Muscle layer of colon (tissue), 2 donors: ENCODE results near the gene AOPEP.

Source experiments
- H3K27ac ChIP-seq: one replicate; pipeline ENCODE4 v1.7.0; 2013; ENCODE audit warnings: low read depth, mild to moderate bottlenecking, low read length, moderate library complexity
- H3K27me3 ChIP-seq, 2 donors: one replicate each; pipeline ENCODE4 v1.7.0; 2013; ENCODE audit warnings: low read length in 2 of 2, mild to moderate bottlenecking in 2 of 2; ENCODE audit not compliant: insufficient read depth in 2 of 2, control insufficient read depth in 1 of 2
- H3K36me3 ChIP-seq: one replicate; pipeline ENCODE4 v1.7.0; 2013; ENCODE audit warnings: mild to moderate bottlenecking, low read length; ENCODE audit not compliant: insufficient read depth
- H3K4me1 ChIP-seq: one replicate; pipeline ENCODE4 v1.7.0; 2013; ENCODE audit warnings: mild to moderate bottlenecking, low read length; ENCODE audit not compliant: insufficient read depth
- H3K4me3 ChIP-seq, 2 donors: one replicate each; pipeline ENCODE4 v1.7.0; 2013; ENCODE audit warnings: low read length in 2 of 2, low read depth in 1 of 2, mild to moderate bottlenecking in 1 of 2, moderate library complexity in 1 of 2
- H3K9ac ChIP-seq: one replicate; pipeline ENCODE4 v1.7.0; 2013; ENCODE audit warnings: low read length
- H3K9me3 ChIP-seq: one replicate; pipeline ENCODE4 v1.7.0; 2013; ENCODE audit warnings: mild to moderate bottlenecking, low read length
- donor health status: abdominal sarcoma.
- donor health status: Adenocarcinoma of cecum.

The AOPEP gene

GRCh38 chr9:94899464-94900221 is 173.1 kb downstream of the AOPEP start:
- Histone ChIP-seq H3K4me1 (peaks cover 14% of the 10 kb centered on the region), H3K4me3 (no peak overlapping the region), H3K27me3 (no peaks in the 10 kb centered on the region), H3K9ac (peak overlapping the region; percentile 22), H3K36me3 (no peaks in the 10 kb centered on the region), H3K27ac (peak overlapping the region; percentile 42), H3K9me3 (no peaks in the 10 kb centered on the region)

DNA sequence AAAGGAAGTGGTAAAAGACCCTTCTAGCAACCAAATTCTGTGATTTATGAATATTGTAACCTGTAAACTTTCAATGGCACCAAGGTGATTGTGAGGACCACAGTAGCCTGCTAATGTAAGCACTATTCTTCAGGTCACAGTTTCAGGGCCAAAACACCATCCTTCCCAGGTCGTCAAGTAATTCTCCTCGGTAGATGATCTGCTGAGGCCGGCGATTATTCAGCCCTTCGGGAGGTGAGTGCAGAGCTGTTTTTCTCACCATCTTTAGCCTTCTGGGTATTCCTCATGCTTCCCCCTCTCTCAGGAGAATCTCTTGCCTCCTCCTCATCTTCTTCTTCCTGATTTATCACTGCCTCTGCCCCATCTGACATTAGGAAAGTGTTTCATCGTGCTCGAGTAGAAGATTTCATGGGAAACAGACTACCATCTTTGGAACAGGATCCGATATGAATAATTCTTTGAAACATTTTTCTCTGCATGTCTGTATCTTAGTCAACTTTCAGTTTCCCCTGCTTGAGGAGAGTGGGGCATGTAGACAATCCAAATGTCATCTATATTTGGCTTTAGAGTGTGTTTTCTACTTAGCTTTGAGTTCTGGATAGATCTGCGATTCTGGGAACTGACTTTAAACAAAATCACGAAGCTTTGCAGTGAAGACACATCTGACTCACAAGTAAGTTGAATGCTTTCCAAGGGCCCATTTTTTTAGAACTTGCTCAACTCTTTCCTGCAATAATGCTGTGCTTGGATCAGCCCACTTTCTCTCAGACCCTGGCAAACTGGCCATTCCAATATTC is 173.9 kb downstream of the AOPEP start:
- Histone ChIP-seq H3K9me3 (no peaks in the 10 kb centered on the region), H3K36me3 (no peaks in the 10 kb centered on the region), H3K27me3 (no peaks in the 10 kb centered on the region), H3K9ac (peak overlapping the region; percentile 22), H3K27ac (peak overlapping the region; percentile 42), H3K4me3 (no peak overlapping the region), H3K4me1 (peaks cover 14% of the 10 kb centered on the region)

GRCh38 chr9:94901019-94901363 is 174.5 kb downstream of the AOPEP start:
- H3K9ac ChIP-seq = peak overlapping the region; percentile 5
- no peak overlapping the region for H3K27ac ChIP-seq
- peaks cover 14% of the 10 kb centered on the region for H3K4me1 ChIP-seq
- no peak overlapping the region for H3K4me3 ChIP-seq
- no peaks in the 10 kb centered on the region for H3K27me3 ChIP-seq
- H3K36me3 ChIP-seq = no peaks in the 10 kb centered on the region
- H3K9me3 ChIP-seq = no peaks in the 10 kb centered on the region

GRCh38 chr9:94903961-94904421 is 177.5 kb downstream of the AOPEP start:
- H3K36me3 ChIP-seq = no peaks in the 10 kb centered on the region
- no peak overlapping the region for H3K9ac ChIP-seq
- H3K9me3 ChIP-seq = no peaks in the 10 kb centered on the region
- no peak overlapping the region for H3K4me3 ChIP-seq
- H3K27ac ChIP-seq = no peak overlapping the region
- H3K27me3 ChIP-seq = no peaks in the 10 kb centered on the region
- H3K4me1 ChIP-seq = peaks cover 36% of the 10 kb centered on the region

- H3K9me3 ChIP-seq = no peaks in the 10 kb centered on the region
- peaks cover 36% of the 10 kb centered on the region for H3K4me1 ChIP-seq
- H3K27ac ChIP-seq = no peak overlapping the region
- no peaks in the 10 kb centered on the region for H3K36me3 ChIP-seq
- H3K27me3 ChIP-seq = no peaks in the 10 kb centered on the region
- no peak overlapping the region for H3K4me3 ChIP-seq
- no peak overlapping the region for H3K9ac ChIP-seq
Measured at GRCh38 chr9:94904806-94905205, 178.3 kb downstream of the AOPEP start.

GRCh38 chr9:94905606-94906005 is 179.1 kb downstream of the AOPEP start:
- Histone ChIP-seq H3K27me3 (no peaks in the 10 kb centered on the region), H3K4me3 (no peak overlapping the region), H3K9me3 (no peaks in the 10 kb centered on the region), H3K9ac (no peak overlapping the region), H3K27ac (no peak overlapping the region), H3K4me1 (peaks cover 31% of the 10 kb centered on the region), H3K36me3 (no peaks in the 10 kb centered on the region)

- H3K36me3 ChIP-seq = no peaks in the 10 kb centered on the region
- H3K27me3 ChIP-seq = no peaks in the 10 kb centered on the region
- H3K9ac ChIP-seq = no peak overlapping the region
- H3K4me3 ChIP-seq = no peak overlapping the region
- H3K27ac ChIP-seq = no peak overlapping the region
- H3K9me3 ChIP-seq = no peaks in the 10 kb centered on the region
- peaks cover 25% of the 10 kb centered on the region for H3K4me1 ChIP-seq
Measured at GRCh38 chr9:94906181-94906580, 179.7 kb downstream of the AOPEP start.

DNA sequence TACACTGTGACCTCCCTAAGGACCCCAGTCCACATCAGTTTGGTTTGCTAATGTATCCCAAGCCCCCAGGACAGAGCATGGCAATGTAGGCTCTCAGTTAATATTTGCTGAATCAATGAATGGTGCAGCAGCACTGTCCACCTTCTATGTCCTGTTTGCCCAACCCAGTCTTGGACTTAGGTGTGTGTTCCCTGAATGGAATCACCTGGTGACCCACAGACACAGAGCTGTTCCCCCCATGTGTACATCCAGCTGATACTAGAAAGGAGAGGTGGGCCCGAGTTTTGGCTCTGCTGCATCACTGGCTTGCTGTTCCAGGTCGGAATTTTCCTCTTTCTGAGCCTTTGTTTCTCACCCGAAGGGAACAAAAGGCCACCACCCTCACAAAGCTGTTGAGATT is 180.2 kb downstream of the AOPEP start:
- Histone ChIP-seq H3K27ac (no peak overlapping the region), H3K4me1 (peaks cover 22% of the 10 kb centered on the region)

GRCh38 chr9:94907264-94907936 is 180.9 kb downstream of the AOPEP start:
- H3K4me3 ChIP-seq = no peak overlapping the region
- no peaks in the 10 kb centered on the region for H3K9me3 ChIP-seq
- H3K27me3 ChIP-seq = no peaks in the 10 kb centered on the region
- no peak overlapping the region for H3K27ac ChIP-seq
- H3K4me1 ChIP-seq = peaks cover 22% of the 10 kb centered on the region
- no peak overlapping the region for H3K9ac ChIP-seq
- H3K36me3 ChIP-seq = no peaks in the 10 kb centered on the region

More for the DNA sequence above, 180.2 kb downstream of the AOPEP start:
- Histone ChIP-seq H3K27me3 (no peaks in the 10 kb centered on the region), H3K9ac (no peak overlapping the region), H3K36me3 (no peaks in the 10 kb centered on the region), H3K4me3 (no peak overlapping the region), H3K9me3 (no peaks in the 10 kb centered on the region)

- peak overlapping the region; percentile 39 for H3K27ac ChIP-seq
- H3K4me3 ChIP-seq = peak overlapping the region in 1 of 2 donors; percentile 3
- no peaks in the 10 kb centered on the region for H3K36me3 ChIP-seq
- no peaks in the 10 kb centered on the region for H3K27me3 ChIP-seq
- H3K9me3 ChIP-seq = no peaks in the 10 kb centered on the region
- H3K4me1 ChIP-seq = peaks cover 22% of the 10 kb centered on the region
- H3K9ac ChIP-seq = no peak overlapping the region
Measured at GRCh38 chr9:94908011-94908563, 181.6 kb downstream of the AOPEP start.

GRCh38 chr9:94908583-94909249 is 182.2 kb downstream of the AOPEP start:
- H3K4me3 ChIP-seq = peak overlapping the region in 1 of 2 donors; percentile 3
- no peak overlapping the region for H3K27ac ChIP-seq
- H3K9me3 ChIP-seq = no peaks in the 10 kb centered on the region
- H3K27me3 ChIP-seq = no peaks in the 10 kb centered on the region
- H3K9ac ChIP-seq = no peak overlapping the region
- peaks cover 22% of the 10 kb centered on the region for H3K4me1 ChIP-seq
- no peaks in the 10 kb centered on the region for H3K36me3 ChIP-seq
